HG03432 (cell line): ENCODE results near the gene DAAM1.
A peak's percentile ranks its signal among the peaks of the same experiment; 100 is the strongest.

Experiments
- ATAC-seq: cut with Tn5 transposase; IDR thresholded peaks from one replicate; pipeline ENCODE4 v1.9.1; 2021; ENCODE audit warnings: mild to moderate bottlenecking, moderate library complexity; ENCODE audit not compliant: unreplicated experiment

The DAAM1 gene

GRCh38 chr14:59215757-59216156 lies 27.3 kb downstream of the DAAM1 start:
- ATAC-seq = no peak

GRCh38 chr14:59217011-59217410 lies 28.5 kb downstream of the DAAM1 start:
- ATAC-seq = no peak

- no peak for ATAC-seq
Measured at GRCh38 chr14:59221568-59221967, 33.1 kb downstream of the DAAM1 start.

- ATAC-seq = no peak
Measured at GRCh38 chr14:59224341-59224740, 35.9 kb downstream of the DAAM1 start.

- ATAC-seq = no peak
Measured at GRCh38 chr14:59225281-59225680, 36.8 kb downstream of the DAAM1 start.

GRCh38 chr14:59228421-59228820 lies 40.0 kb downstream of the DAAM1 start:
- ATAC-seq = no peak

GRCh38 chr14:59229653-59230406 lies 41.4 kb downstream of the DAAM1 start:
- ATAC-seq = no peak

GRCh38 chr14:59236195-59236594 lies 47.7 kb downstream of the DAAM1 start:
- no peak for ATAC-seq

GRCh38 chr14:59238216-59238615 lies 49.7 kb downstream of the DAAM1 start:
- no peak for ATAC-seq

- ATAC-seq = no peak
Measured at GRCh38 chr14:59239022-59239421, 50.6 kb downstream of the DAAM1 start.

GRCh38 chr14:59240356-59240755 lies 51.9 kb downstream of the DAAM1 start:
- peak; percentile 89 for ATAC-seq

- no peak for ATAC-seq
Measured at GRCh38 chr14:59241121-59241520, 52.7 kb downstream of the DAAM1 start.

GRCh38 chr14:59243174-59243573 lies 54.7 kb downstream of the DAAM1 start:
- ATAC-seq = no peak

- no peak for ATAC-seq
Measured at GRCh38 chr14:59244581-59244980, 56.1 kb downstream of the DAAM1 start.

GRCh38 chr14:59245809-59246295 lies 57.4 kb downstream of the DAAM1 start:
- peak; percentile 94 for ATAC-seq

GRCh38 chr14:59246566-59246965 lies 58.1 kb downstream of the DAAM1 start:
- ATAC-seq = no peak

GRCh38 chr14:59247801-59248584 lies 59.5 kb downstream of the DAAM1 start:
- no peak for ATAC-seq

- ATAC-seq = no peak
Measured at GRCh38 chr14:59249029-59249428, 60.6 kb downstream of the DAAM1 start.

GRCh38 chr14:59251811-59252771 lies 63.6 kb downstream of the DAAM1 start:
- ATAC-seq = no peak

GRCh38 chr14:59252772-59253500 lies 64.5 kb downstream of the DAAM1 start:
- ATAC-seq = no peak
